Fibroblast of skin of left quadriceps (primary cell): ENCODE measurements around the gene SF3B2.
"Not testable (repeated sequence)": the region's sequence is repeated elsewhere in the genome, so short reads cannot be mapped to it uniquely, and the experiment has no call there.

ENCODE experiments used
- DNase-seq, 2 experiments: peaks; one replicate each; pipeline ENCODE4 v3.0.0-alpha.2; 2013; ENCODE audit warnings: low read depth in 2 of 2

The SF3B2 gene

GRCh38 chr11:66072081-66072480, 19.9 kb downstream of the SF3B2 start:
- peak in 1 of 2 experiments; percentile 23 for DNase-seq

- no peak for DNase-seq
These were observed 20.4 kb downstream of the SF3B2 start for GRCh38 chr11:66072518-66072917.

DNA sequence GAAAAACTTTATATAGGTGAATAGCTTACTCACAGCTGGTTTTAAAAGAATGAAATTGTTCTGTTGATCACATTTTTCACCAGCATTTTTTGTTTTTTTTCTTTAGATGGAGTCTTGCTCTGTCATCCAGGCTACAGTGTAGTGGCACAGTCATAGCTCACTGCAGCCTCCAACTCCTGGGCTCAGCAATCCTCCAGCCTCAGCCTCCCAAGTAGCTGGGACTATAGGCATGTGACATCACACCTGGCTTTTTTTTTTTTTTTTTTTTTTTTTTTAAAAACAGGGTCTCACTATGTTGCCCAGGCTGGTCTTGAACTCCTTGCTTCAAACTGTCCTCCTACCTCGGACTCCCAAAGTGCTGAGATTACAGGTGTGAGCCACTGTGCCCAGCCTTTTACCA, 21.5 kb downstream of the SF3B2 start:
- DNase-seq: no peak

- no peak for DNase-seq
These were observed 23.1 kb downstream of the SF3B2 start for GRCh38 chr11:66075273-66075672.

DNA sequence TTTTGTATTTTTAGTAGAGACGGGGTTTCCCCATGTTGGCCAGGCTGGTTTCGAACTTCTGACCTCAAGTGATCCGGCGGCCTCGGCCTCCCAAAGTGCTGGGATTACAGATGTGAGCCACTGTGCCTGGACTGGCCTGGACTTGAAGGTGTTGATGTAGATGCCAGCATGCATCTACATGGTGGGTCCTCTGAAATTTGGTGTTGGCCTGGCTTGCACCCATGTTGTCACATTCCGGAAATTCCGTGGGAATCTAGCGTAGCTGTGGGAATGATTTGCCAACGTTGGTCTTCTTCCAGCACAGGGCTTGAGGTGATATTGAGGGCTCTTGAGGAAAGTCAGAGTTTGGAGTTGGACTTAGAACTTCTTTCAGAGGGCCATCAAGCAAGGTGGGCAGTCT, 24.4 kb downstream of the SF3B2 start:
- no peak for DNase-seq

GRCh38 chr11:66077927-66078326, 25.8 kb downstream of the SF3B2 start:
- no peak for DNase-seq

DNA sequence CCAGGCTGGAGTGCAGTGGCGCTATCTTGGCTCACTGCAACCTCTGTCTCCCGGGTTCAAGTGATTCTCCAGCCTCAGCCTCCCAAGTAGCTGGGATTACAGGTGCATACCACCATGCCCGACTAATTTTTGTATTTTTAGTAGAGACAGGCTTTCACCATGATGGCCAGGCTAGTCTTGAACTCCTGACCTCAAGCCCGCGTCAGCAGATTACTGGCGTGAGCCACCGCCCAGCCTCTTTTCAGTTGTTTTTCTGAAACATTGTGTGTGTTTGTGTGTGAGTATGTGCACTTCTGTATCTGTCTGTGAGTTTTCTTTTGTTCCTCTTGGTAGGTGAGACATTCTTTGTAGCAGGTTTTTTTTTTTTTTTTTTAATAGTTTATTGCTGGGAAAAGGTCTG, 26.8 kb downstream of the SF3B2 start:
- DNase-seq: not testable (repeated sequence)

DNA sequence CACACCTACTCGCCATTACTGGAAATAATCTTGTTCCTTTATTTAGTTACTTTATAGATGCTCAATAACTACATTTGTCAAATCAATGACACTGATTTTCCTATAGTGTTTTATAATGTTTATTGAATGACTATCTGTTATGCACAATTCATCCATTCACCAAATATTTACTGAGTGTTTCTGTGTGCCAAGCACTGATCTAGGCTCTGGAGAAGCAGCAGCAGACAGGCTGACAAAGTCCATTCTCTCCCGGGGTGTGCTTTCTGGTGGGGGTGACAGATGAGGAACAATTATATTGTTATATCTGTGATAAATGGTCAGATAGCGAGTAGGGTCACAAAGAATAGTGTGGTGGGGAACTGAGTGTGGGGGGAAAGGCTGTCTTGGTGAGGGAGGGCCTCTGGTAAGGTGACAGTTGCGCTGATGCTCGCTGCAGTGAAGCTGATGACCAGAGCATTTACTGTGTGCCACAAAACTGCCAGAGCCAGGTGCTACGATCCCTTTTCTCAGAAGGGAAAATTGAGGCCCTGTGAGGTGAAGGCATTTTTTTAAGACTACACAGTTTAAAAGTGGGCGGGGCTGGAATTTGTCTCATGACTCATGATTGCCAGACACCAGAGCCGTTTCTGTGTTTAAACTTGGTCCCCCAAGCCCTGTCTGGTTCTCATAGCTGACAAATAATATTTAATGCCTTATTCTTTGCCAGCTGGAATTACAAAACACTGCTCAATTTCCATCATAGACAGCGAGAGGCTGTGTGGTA, 28.1 kb downstream of the SF3B2 start:
- DNase-seq: peak; percentile 54 to 57

DNA sequence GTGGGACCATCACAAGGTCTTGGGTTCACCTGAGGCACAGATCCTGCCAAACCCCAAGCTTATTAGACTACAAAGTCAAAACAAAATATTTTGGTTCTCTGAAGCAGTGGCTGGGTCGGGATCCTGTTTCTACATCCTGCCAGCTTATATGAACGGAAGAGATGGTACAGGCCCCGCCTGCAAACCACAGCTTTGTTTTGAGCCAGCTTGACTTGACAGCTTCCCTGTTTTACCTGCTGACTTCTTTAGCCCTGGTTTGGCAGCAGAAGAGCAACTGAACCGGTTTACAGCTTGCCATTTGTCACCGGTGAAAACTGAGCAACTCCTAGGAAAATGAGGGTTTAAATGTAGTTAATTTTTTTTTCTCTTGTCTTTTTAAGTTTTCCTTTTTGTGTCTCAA, 29.3 kb downstream of the SF3B2 start:
- no peak for DNase-seq

- no peak for DNase-seq
These were observed 31.0 kb downstream of the SF3B2 start for GRCh38 chr11:66082946-66083698.

DNA sequence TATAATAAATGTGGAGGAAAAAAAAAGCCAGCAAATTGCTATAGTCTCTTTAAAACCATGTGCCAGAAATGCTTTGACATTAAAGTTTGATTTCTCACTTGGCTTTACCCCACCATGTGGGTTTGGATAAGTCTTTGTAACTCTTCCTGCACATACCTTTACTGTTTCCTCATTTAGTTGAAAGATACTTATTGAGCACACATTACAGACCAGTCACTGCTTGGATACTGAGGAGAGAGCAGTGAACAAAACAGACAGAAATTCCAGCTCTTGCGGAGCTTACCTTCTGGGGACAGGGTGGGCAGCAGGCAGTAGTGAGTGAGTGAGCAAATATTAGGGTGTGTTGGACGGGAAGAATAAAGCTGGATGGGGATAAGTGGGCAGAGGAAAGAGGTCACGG, 31.6 kb downstream of the SF3B2 start:
- no peak for DNase-seq

GRCh38 chr11:66084821-66085475, 32.8 kb downstream of the SF3B2 start:
- no peak for DNase-seq

- no peak for DNase-seq
These were observed 35.2 kb downstream of the SF3B2 start for GRCh38 chr11:66087148-66087908.

DNA sequence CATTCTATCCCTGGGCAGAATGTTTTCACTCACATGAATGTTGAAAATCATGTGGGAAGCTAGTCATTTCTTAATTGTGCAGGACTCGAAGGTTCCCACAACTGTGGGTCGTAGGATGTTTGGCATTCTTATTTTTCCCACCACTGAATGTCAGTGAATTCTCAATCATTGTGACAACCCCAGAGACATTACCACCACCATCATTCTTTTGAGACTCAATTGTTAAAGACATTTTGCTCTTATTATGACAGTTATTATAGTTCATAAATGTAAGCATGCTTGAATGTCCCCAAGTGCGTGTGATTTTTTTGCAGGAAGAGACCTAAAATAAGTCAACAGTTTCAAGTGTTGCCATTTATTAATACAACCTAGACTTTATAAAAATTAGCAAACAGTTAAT, 36.9 kb downstream of the SF3B2 start:
- no peak for DNase-seq

DNA sequence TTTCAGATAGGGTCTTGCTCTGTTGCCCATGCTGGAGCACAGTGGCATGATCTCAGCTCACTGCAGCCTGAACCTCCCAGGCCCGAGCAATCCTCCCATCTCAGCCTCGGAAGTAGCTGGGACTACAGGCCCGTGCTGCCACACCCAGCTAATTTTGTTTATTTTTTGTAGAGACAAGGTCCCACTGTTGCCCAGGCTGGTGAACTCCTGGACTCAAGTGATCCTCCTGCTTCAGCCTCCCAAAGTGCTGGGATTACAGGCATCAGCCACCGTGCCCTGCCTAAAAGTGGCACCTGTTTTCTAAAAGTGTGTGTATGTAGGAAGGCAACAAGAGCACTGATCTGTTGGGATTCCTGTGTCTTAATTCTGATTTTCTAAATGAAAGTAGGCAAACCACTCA, 38.1 kb downstream of the SF3B2 start:
- DNase-seq: no peak

DNA sequence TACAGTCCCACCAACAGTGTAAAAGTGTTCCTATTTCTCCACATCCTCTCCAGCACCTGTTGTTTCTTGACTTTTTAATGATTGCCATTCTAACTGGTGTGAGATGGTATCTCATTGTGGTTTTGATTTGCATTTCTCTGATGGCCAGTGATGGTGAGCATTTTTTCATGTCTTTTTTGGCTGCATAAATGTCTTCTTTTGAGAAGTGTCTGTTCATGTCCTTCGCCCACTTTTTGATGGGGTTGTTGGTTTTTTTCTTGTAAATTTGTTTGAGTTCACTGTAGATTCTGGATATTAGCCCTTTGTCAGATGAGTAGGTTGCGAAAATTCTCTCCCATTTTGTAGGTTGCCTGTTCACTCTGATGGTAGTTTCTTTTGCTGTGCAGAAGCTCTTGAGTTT, 40.0 kb downstream of the SF3B2 start:
- not testable (repeated sequence) for DNase-seq

DNA sequence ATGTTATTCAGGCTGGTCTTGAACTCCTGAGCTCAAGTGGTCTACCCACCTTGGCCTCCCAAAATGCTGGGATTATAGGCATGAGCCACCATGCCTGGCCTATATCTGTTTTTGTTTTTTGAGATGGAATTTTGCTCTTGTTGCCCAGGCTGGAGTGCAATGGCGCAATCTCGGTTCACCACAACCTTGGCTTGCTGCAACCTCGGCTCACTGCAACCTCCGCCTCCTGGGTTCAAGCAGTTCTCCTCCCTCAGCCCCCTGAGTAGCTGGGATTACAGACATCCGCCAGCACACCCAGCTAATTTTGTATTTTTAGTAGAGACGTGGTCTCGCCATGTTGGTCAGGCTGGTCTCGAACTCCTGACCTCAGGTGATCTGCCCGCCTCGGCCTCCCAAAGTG, 47.6 kb downstream of the SF3B2 start:
- DNase-seq: not testable (repeated sequence)

GRCh38 chr11:66100272-66101065, 48.3 kb downstream of the SF3B2 start:
- no peak for DNase-seq

- DNase-seq: no peak
These were observed 48.9 kb downstream of the SF3B2 start for GRCh38 chr11:66101066-66101464.

DNA sequence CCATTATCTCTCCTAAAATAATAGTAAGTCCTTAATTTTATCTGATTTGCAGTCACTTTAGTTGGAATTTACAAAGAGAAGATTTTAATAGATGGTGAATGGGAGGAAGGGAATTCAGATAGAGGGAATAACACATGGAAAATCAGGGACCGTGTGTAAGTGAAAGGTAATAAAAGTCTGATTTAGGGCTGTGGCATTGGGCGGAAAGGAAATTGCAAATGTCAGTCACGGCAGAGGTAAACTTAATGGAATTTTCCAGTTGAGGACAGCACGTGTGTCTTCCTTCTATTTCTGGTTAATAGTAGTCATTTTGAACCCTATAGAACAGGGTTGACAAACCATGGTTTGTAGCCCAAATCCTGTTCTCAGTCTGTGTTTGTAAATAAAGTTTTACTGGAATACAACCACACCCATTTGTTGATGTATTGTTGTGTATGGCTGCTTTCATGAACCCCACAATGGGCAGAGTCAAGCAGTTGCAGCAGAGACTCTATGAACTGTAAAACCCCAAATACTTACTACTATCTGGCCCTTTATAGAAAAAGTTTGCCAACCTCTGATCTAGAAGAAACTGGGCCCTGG, 52.0 kb downstream of the SF3B2 start:
- no peak for DNase-seq
